ENCODE measurements around the gene ESR1.

- no peak for TF ChIP-seq CTCF (conservative IDR thresholded peaks at IDR 0.05)
- TF ChIP-seq ZFX (IDR thresholded peaks at IDR 0.05): no peak
Observed at GRCh38 chr6:152057832-152058498, 250.5 kb downstream of the ESR1 start.

Measured in C4-2B (cell line).